H9 (cell line): Measurements from ENCODE around the gene OLFM1. TPM values are rescaled to one million over a fixed set of nuclear protein-coding genes. Genes with fewer than 3 reads are reported as not detected.

Experiments used
- DNase-seq: peaks from one replicate; pipeline ENCODE4 v3.0.0-alpha.2; 2017
- H2AFZ ChIP-seq: one replicate; pipeline ENCODE4 v1.6.1; 2013; ENCODE audit warnings: mild to moderate bottlenecking, low read length, control low read depth, moderate library complexity
- H2AK5ac ChIP-seq: 2 replicates; pipeline ENCODE4 v1.6.1; 2013; ENCODE audit warnings: low read length, control low read depth, mixed read lengths; ENCODE audit not compliant: insufficient read length
- H2BK120ac ChIP-seq: one replicate; pipeline ENCODE4 v1.6.1; 2013; ENCODE audit warnings: low read depth, mild to moderate bottlenecking, low read length, control low read depth, inconsistent platforms; ENCODE audit not compliant: poor library complexity, severe bottlenecking
- H2BK12ac ChIP-seq: 2 replicates; pipeline ENCODE4 v1.6.1; 2013; ENCODE audit warnings: low read length, control low read depth, mixed read lengths, low read depth; ENCODE audit not compliant: insufficient read length
- H2BK15ac ChIP-seq: 2 replicates; pipeline ENCODE4 v1.6.1; 2013; ENCODE audit warnings: low read depth, low read length, control low read depth
- H2BK20ac ChIP-seq: one replicate; pipeline ENCODE4 v1.6.1; 2013; ENCODE audit warnings: low read depth, mild to moderate bottlenecking, low read length, control low read depth, inconsistent platforms; ENCODE audit not compliant: poor library complexity, severe bottlenecking
- H2BK5ac ChIP-seq: 2 replicates; pipeline ENCODE4 v1.6.1; 2013; ENCODE audit warnings: low read length, control low read depth, mixed read lengths; ENCODE audit not compliant: insufficient read length
- H3K14ac ChIP-seq: 2 replicates; pipeline ENCODE4 v1.6.1; 2013; ENCODE audit warnings: low read length, control low read depth; ENCODE audit not compliant: insufficient read depth
- H3K18ac ChIP-seq: 2 replicates; pipeline ENCODE4 v1.6.1; 2013; ENCODE audit warnings: low read depth, mild to moderate bottlenecking, mixed read lengths, low read length, control low read depth; ENCODE audit not compliant: insufficient read length
- H3K23ac ChIP-seq: 2 replicates; pipeline ENCODE4 v1.6.1; 2013; ENCODE audit warnings: low read length, control low read depth, mixed read lengths, low read depth; ENCODE audit not compliant: insufficient read length
- H3K23me2 ChIP-seq: 2 replicates; pipeline ENCODE4 v1.6.1; 2013; ENCODE audit warnings: low read depth, mild to moderate bottlenecking, mixed read lengths, low read length, control low read depth; ENCODE audit not compliant: insufficient read length, poor library complexity, severe bottlenecking
- H3K27ac ChIP-seq: 2 replicates; pipeline ENCODE4 v1.5.1; 2013; ENCODE audit warnings: low read length, control low read depth, mixed read lengths, low read depth; ENCODE audit not compliant: insufficient read length
- H3K27me3 ChIP-seq: 2 replicates; pipeline ENCODE4 v1.6.1; 2013; ENCODE audit warnings: low read length, control low read depth, inconsistent platforms; ENCODE audit not compliant: insufficient read depth
- H3K4ac ChIP-seq: 2 replicates; pipeline ENCODE4 v1.6.1; 2013; ENCODE audit warnings: low read depth, mild to moderate bottlenecking, control low read depth, inconsistent platforms, low read length, moderate library complexity
- H3K4me1 ChIP-seq: 2 replicates; pipeline ENCODE4 v1.6.1; 2013; ENCODE audit warnings: low read length, control low read depth, inconsistent platforms; ENCODE audit not compliant: insufficient read depth
- H3K4me2 ChIP-seq: 2 replicates; pipeline ENCODE4 v1.6.1; 2013; ENCODE audit warnings: low read length, control low read depth, mixed read lengths; ENCODE audit not compliant: insufficient read length, insufficient read depth
- H3K56ac ChIP-seq: 2 replicates; pipeline ENCODE4 v1.6.1; 2013; ENCODE audit warnings: low read depth, mild to moderate bottlenecking, mixed read lengths, low read length, control low read depth; ENCODE audit not compliant: insufficient read length
- H3K79me1 ChIP-seq: 2 replicates; pipeline ENCODE4 v1.6.1; 2013; ENCODE audit warnings: low read depth, mild to moderate bottlenecking, moderate library complexity, low read length, control low read depth, inconsistent platforms; ENCODE audit not compliant: insufficient read depth, poor library complexity, severe bottlenecking
- H3K79me2 ChIP-seq: 2 replicates; pipeline ENCODE4 v1.6.1; 2013; ENCODE audit warnings: low read length, control low read depth, inconsistent platforms; ENCODE audit not compliant: insufficient read depth
- H3K9ac ChIP-seq: 2 replicates; pipeline ENCODE4 v1.6.1; 2013; ENCODE audit warnings: low read length, control low read depth, mixed read lengths; ENCODE audit not compliant: insufficient read length; ENCODE audit errors: extremely low read depth
- H3K9me3 ChIP-seq: one replicate; pipeline ENCODE4 v1.6.1; 2013; ENCODE audit warnings: low read depth, low read length, inconsistent platforms; ENCODE audit not compliant: control insufficient read depth
- H3T11ph ChIP-seq: one replicate; pipeline ENCODE4 v1.6.1; 2013; ENCODE audit warnings: mild to moderate bottlenecking, low read length, control low read depth, inconsistent platforms
- H4K20me1 ChIP-seq: one replicate; pipeline ENCODE4 v1.6.1; 2013; ENCODE audit not compliant: control insufficient read depth, insufficient read length, insufficient read depth
- H4K5ac ChIP-seq: 2 replicates; pipeline ENCODE4 v1.6.1; 2013; ENCODE audit warnings: low read depth, mild to moderate bottlenecking, mixed read lengths, low read length, control low read depth; ENCODE audit not compliant: insufficient read length
- H4K8ac ChIP-seq: replicated peaks from 2 replicates; pipeline ENCODE4 v1.6.1; 2013; ENCODE audit warnings: low read length, control low read depth, mixed read lengths, low read depth; ENCODE audit not compliant: insufficient read length
- H4K91ac ChIP-seq: 2 replicates; pipeline ENCODE4 v1.6.1; 2013; ENCODE audit warnings: low read depth, mild to moderate bottlenecking, moderate library complexity, mixed read lengths, low read length, control low read depth; ENCODE audit not compliant: insufficient read length
- H3K27ac Mint-ChIP-seq, 3 experiments: 2 replicates in 2 of 3; 3 replicates in 1 of 3; pipeline ENCODE4 v1.8.0; 2020 to 2021; ENCODE audit warnings: mixed read lengths in 3 of 3, mild to moderate bottlenecking in 1 of 3, moderate library complexity in 1 of 3
- H3K27me3 Mint-ChIP-seq: 2 replicates; pipeline ENCODE4 v1.8.0; 2021; ENCODE audit warnings: low read depth, mild to moderate bottlenecking, moderate library complexity, mixed read lengths
- H3K36me3 Mint-ChIP-seq, 3 experiments: 2 replicates in 2 of 3; 3 replicates in 1 of 3; pipeline ENCODE4 v1.8.0; 2020 to 2021; ENCODE audit warnings: low read depth in 3 of 3, mixed read lengths in 3 of 3; ENCODE audit not compliant: insufficient read depth in 1 of 3
- H3K4me1 Mint-ChIP-seq, 2 experiments: 2 replicates each; pipeline ENCODE4 v1.8.0; 2020; ENCODE audit warnings: mixed read lengths in 2 of 2
- H3K4me3 Mint-ChIP-seq, 2 experiments: 2 replicates in 1 of 2; 3 replicates in 1 of 2; pipeline ENCODE4 v1.8.0; 2020 to 2021; ENCODE audit warnings: mild to moderate bottlenecking in 2 of 2, mixed read lengths in 2 of 2, moderate library complexity in 1 of 2
- H3K9me3 Mint-ChIP-seq, 2 experiments: 2 replicates in 1 of 2; 3 replicates in 1 of 2; pipeline ENCODE4 v1.8.0; 2020; ENCODE audit warnings: mild to moderate bottlenecking in 2 of 2, mixed read lengths in 2 of 2, moderate library complexity in 1 of 2
- CTCF ChIP-seq: fragments of 200-600 bp; sonication (generic); conservative IDR thresholded peaks from 3 replicates; pipeline ENCODE4 v1.8.0; 2021; ENCODE audit warnings: antibody characterized with exemption, mild to moderate bottlenecking
- WGBS: extraction: QIAGEN DNeasy Blood & Tissue Kit; methylation state at CpG from one replicate; pipeline ENCODE4 v1.1.7; 2013; ENCODE audit warnings: missing lambda C conversion rate, low lambda C conversion rate, mixed read lengths; ENCODE audit not compliant: insufficient read length; ENCODE audit errors: extremely low coverage; 5-methylcytosine and 5-hydroxymethylcytosine counted together
- total RNA-seq: library from RNA; stranded (reverse); gene quantifications from 2 replicates; pipeline ENCODE4 v1.2.1, GENCODE V29; 2021

Gene OLFM1
- total RNA-seq, 1 experiment from 2014 or later = 34.1 TPM

GRCh38 chr9:135039266-135039870 is 48.1 kb upstream of the OLFM1 start:
- H4K8ac ChIP-seq = no peak overlapping the region
- Mint-ChIP-seq H3K27ac (no peak overlapping the region), H3K9me3 (no peaks in the 10 kb centered on the region), H3K4me1 (peaks cover 5 to 7% of the 10 kb centered on the region in 2 experiments; a peak in 3 of 4 replicates), H3K27me3 (peaks cover 3% of the 10 kb centered on the region; the same call in 1 of the 2 replicates), H3K4me3 (no peak overlapping the region), H3K36me3 (no peaks in the 10 kb centered on the region)
- H4K91ac ChIP-seq = no peak overlapping the region
- H2BK15ac ChIP-seq = no peak overlapping the region
- H3K4ac ChIP-seq = no peak overlapping the region
- H3K79me1 ChIP-seq = no peaks in the 10 kb centered on the region
- no peak overlapping the region for H2AFZ ChIP-seq
- H4K5ac ChIP-seq = no peak overlapping the region
- H3K23me2 ChIP-seq = no peaks in the 10 kb centered on the region
- TF ChIP-seq CTCF = no peak
- no peak overlapping the region for H3K4me2 ChIP-seq
- no peaks in the 10 kb centered on the region for H3K4me1 ChIP-seq
- WGBS = no CpG with 5 or more reads among the region's 14 CpGs
- H2BK12ac ChIP-seq = no peak overlapping the region
- H2BK20ac ChIP-seq = no peak overlapping the region
- H3K14ac ChIP-seq = no peak overlapping the region
- no peak overlapping the region for H3K18ac ChIP-seq
- no peak overlapping the region for H2BK120ac ChIP-seq
- no peak overlapping the region for H3K23ac ChIP-seq
- no peaks in the 10 kb centered on the region for H3K27me3 ChIP-seq
- no peak overlapping the region for H3K9ac ChIP-seq
- no peaks in the 10 kb centered on the region for H3K9me3 ChIP-seq
- no peak overlapping the region for H3K27ac ChIP-seq
- H3K56ac ChIP-seq = no peak overlapping the region
- DNase-seq = peak; percentile 22
- H2BK5ac ChIP-seq = no peak overlapping the region
- H4K20me1 ChIP-seq = peaks cover 2% of the 10 kb centered on the region
- no peaks in the 10 kb centered on the region for H3K79me2 ChIP-seq
- H3T11ph ChIP-seq = no peak overlapping the region
- H2AK5ac ChIP-seq = no peak overlapping the region
